GM21786 (cell line): ENCODE results near the gene TC2N.
"Not testable (repeated sequence)": the region's sequence is repeated elsewhere in the genome, so short reads cannot be mapped to it uniquely, and the experiment has no call there.

Experiments used
- ATAC-seq: cut with Tn5 transposase; IDR thresholded peaks from one replicate; pipeline ENCODE4 v1.9.1; 2021; ENCODE audit not compliant: unreplicated experiment

The TC2N gene

GRCh38 chr14:91870001-91870400 is 2.7 kb upstream of the TC2N start:
- ATAC-seq: no peak

GRCh38 chr14:91869556-91869955 is 2.2 kb upstream of the TC2N start:
- no peak for ATAC-seq

GRCh38 chr14:91866511-91867295 is 633 bp downstream of the TC2N start:
- no peak for ATAC-seq

- no peak for ATAC-seq
Measured at GRCh38 chr14:91866061-91866460, 1.3 kb downstream of the TC2N start.

- ATAC-seq: no peak
Measured at GRCh38 chr14:91862417-91862816, 4.9 kb downstream of the TC2N start.

GRCh38 chr14:91861091-91861490 is 6.2 kb downstream of the TC2N start:
- ATAC-seq: no peak

- no peak for ATAC-seq
Measured at GRCh38 chr14:91860238-91860637, 7.1 kb downstream of the TC2N start.

GRCh38 chr14:91858536-91859275 is 8.6 kb downstream of the TC2N start:
- peak; percentile 70 for ATAC-seq

- no peak for ATAC-seq
Measured at GRCh38 chr14:91857614-91858013, 9.7 kb downstream of the TC2N start.

- ATAC-seq: no peak
Measured at GRCh38 chr14:91854327-91854934, 12.9 kb downstream of the TC2N start.

- no peak for ATAC-seq
Measured at GRCh38 chr14:91851563-91851962, 15.8 kb downstream of the TC2N start.

GRCh38 chr14:91848504-91849001 is 18.8 kb downstream of the TC2N start:
- no peak for ATAC-seq

GRCh38 chr14:91847693-91848092 is 19.6 kb downstream of the TC2N start:
- no peak for ATAC-seq

- ATAC-seq: no peak
Measured at GRCh38 chr14:91845652-91846051, 21.7 kb downstream of the TC2N start.

GRCh38 chr14:91845056-91845455 is 22.3 kb downstream of the TC2N start:
- not testable (repeated sequence) for ATAC-seq

GRCh38 chr14:91844029-91844428 is 23.3 kb downstream of the TC2N start:
- ATAC-seq: no peak

- ATAC-seq: no peak
Measured at GRCh38 chr14:91843437-91843836, 23.9 kb downstream of the TC2N start.

GRCh38 chr14:91841065-91841464 is 26.3 kb downstream of the TC2N start:
- no peak for ATAC-seq

- no peak for ATAC-seq
Measured at GRCh38 chr14:91839749-91840148, 27.6 kb downstream of the TC2N start.

- ATAC-seq: no peak
Measured at GRCh38 chr14:91837076-91837475, 30.3 kb downstream of the TC2N start.

GRCh38 chr14:91835920-91836843 is 31.2 kb downstream of the TC2N start:
- ATAC-seq: peak; percentile 40
